Measurements from ENCODE around the gene TRPM7.

DNA sequence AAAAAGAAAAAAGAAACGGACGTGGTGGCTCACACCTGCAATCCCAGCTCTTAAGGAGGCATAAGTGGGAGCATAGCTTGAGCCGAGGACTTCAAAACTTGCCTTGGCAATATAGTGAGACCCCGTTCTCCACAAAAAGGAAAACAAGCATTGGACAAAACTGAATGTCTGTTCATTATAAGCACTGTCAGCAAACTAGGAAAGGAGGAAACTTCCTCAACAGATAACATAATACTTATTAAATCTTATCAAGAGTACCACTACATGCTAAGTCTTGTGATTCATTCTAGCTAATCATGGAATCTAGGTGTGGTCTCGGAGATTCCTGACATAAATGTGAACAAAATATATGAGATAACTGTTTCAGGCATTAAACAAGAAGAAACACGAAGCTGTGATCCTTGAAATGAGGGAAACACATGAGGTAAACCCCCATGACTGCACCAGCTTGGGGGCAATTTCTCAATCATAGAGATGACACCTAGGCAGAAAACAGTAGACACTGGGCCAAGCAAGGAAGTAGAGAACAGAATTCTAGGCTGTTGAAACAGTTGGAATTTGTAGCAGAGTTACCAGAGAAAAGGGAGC lies 33.3 kb downstream of the TRPM7 start:
- TF ChIP-seq, protein P1, sequence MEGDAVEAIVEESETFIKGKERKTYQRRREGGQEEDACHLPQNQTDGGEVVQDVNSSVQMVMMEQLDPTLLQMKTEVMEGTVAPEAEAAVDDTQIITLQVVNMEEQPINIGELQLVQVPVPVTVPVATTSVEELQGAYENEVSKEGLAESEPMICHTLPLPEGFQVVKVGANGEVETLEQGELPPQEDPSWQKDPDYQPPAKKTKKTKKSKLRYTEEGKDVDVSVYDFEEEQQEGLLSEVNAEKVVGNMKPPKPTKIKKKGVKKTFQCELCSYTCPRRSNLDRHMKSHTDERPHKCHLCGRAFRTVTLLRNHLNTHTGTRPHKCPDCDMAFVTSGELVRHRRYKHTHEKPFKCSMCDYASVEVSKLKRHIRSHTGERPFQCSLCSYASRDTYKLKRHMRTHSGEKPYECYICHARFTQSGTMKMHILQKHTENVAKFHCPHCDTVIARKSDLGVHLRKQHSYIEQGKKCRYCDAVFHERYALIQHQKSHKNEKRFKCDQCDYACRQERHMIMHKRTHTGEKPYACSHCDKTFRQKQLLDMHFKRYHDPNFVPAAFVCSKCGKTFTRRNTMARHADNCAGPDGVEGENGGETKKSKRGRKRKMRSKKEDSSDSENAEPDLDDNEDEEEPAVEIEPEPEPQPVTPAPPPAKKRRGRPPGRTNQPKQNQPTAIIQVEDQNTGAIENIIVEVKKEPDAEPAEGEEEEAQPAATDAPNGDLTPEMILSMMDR (conservative IDR thresholded peaks at IDR 0.05 in 1 of 2, IDR thresholded peaks at IDR 0.05 in 1 of 2; ENCODE audit: extremely low read depth in 1 of 2, insufficient read depth in 1 of 2, low read depth in 1 of 2, low read length in 2 of 2) = no peak
- TF ChIP-seq EZH2 (IDR thresholded peaks at IDR 0.05; ENCODE audit: borderline replicate concordance, low read length) = no peak

Measured in mammary epithelial cell (primary cell).